ENCODE measurements around the gene TMOD2.

DNA sequence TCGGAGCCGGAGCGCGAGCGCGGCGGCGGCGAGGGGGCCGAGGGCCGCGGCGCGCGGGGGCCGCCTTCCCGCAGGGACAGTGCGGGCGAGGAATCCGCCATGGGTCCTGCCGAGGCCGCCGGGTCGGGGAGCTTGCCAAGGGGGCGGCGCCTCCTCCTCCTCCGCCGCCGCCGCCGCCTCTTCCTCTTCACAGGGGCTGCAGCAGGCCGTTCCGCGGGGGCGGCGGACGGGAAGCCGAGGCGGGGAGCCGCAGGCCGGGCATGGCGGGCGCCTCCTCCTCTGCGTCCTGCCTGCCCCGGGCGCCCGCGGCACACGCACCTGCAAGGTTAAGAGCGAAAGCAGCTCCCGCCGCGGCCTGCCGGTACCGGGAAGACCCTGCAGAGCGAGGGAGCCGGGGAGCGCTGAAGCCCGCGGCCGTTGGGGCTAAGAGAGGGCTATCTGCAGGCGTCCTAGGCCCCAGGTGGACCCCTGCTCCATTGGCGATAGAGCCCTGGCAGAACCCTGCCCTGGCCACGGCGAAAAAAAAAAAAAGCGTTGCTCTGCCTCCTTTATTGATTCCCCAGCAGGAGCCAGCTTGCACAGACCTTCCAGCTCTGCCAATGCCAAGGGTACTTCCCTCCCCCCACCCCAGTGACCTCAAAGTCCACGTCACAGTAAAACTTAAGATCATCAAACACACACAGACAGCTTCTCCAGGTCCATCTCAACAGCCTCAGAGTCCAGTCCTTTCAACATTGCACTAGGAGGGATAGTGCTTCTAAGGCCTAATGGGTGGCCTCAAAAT, 13.7 kb upstream of the TMOD2 start, which contains the start of gene LYSMD2:
- TF ChIP-seq, protein P1, sequence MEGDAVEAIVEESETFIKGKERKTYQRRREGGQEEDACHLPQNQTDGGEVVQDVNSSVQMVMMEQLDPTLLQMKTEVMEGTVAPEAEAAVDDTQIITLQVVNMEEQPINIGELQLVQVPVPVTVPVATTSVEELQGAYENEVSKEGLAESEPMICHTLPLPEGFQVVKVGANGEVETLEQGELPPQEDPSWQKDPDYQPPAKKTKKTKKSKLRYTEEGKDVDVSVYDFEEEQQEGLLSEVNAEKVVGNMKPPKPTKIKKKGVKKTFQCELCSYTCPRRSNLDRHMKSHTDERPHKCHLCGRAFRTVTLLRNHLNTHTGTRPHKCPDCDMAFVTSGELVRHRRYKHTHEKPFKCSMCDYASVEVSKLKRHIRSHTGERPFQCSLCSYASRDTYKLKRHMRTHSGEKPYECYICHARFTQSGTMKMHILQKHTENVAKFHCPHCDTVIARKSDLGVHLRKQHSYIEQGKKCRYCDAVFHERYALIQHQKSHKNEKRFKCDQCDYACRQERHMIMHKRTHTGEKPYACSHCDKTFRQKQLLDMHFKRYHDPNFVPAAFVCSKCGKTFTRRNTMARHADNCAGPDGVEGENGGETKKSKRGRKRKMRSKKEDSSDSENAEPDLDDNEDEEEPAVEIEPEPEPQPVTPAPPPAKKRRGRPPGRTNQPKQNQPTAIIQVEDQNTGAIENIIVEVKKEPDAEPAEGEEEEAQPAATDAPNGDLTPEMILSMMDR (IDR thresholded peaks at IDR 0.05): no peak
- peak in 1 of 2 donors; percentile 41 for TF ChIP-seq POLR2A (IDR thresholded peaks at IDR 0.05)
